ENCODE data around the gene ZDHHC14.

ZDHHC14 gene

GRCh38 chr6:157497579-157497978, 116.6 kb downstream of the ZDHHC14 start:
- DNase-seq: no peak

GRCh38 chr6:157498817-157499216, 117.8 kb downstream of the ZDHHC14 start:
- DNase-seq: no peak

- DNase-seq: no peak
Observed at GRCh38 chr6:157500022-157500421, 119.0 kb downstream of the ZDHHC14 start.

- DNase-seq: no peak
Observed at GRCh38 chr6:157503018-157503747, 122.2 kb downstream of the ZDHHC14 start.

DNA sequence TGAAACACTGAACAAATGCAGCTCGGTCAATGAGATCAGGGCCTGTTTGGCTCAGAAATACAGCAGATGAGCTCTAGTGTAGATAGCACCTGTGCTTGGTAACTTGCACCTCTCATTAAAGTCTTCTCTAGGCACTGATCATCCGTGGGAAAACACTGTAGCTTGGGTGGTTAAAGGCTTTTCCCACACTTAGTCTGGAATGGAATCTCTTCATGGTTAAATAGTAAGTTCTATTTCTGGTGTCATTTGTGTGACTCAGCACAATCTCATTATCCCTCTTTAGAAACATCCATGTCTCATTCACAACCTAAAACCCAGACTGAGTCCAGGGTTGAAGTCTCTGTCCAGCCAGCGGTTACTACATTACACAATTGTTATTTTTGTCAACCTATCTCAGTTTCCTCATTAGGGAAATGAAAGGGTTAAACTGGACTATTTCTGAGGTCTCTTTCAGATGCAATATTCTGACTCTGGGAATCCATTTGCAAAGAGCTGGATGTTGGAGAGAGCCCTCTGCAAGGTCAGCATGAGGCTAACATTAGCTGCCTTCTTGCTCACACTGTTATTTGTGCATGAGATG, 125.0 kb downstream of the ZDHHC14 start:
- no peak for DNase-seq

- no peak for DNase-seq
Observed at GRCh38 chr6:157510323-157511188, 129.6 kb downstream of the ZDHHC14 start.

- DNase-seq: no peak
Observed at GRCh38 chr6:157511682-157512381, 130.8 kb downstream of the ZDHHC14 start.

- no peak for DNase-seq
Observed at GRCh38 chr6:157512382-157512682, 131.3 kb downstream of the ZDHHC14 start.

DNA sequence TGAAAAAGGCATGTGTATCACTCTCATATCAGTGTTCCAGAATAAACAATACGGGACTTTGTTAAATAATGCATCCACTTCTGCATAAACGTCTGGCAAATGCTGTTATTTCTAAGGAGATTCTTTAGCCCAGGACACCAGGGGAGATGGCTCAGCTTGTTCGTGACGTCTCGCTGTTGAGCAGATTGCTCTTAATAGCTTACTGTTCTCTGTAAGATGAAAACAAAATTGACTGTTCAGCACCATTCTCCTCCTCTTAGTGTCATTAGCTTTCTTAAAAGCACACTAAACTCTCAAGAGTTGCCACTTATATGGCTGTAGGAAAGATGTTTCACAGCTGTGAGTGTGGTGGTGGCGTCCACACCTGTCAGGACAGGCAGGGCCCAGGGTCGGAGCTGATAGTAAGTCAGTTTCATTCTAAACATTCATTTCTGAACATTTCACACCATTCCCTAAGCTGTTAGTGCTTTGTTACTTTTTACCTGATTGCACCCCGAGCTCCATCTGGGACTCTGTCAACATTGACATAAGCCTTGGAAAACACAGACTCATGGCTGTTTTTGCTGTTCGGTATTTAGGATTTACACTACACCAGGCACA, 132.1 kb downstream of the ZDHHC14 start:
- DNase-seq: no peak

DNA sequence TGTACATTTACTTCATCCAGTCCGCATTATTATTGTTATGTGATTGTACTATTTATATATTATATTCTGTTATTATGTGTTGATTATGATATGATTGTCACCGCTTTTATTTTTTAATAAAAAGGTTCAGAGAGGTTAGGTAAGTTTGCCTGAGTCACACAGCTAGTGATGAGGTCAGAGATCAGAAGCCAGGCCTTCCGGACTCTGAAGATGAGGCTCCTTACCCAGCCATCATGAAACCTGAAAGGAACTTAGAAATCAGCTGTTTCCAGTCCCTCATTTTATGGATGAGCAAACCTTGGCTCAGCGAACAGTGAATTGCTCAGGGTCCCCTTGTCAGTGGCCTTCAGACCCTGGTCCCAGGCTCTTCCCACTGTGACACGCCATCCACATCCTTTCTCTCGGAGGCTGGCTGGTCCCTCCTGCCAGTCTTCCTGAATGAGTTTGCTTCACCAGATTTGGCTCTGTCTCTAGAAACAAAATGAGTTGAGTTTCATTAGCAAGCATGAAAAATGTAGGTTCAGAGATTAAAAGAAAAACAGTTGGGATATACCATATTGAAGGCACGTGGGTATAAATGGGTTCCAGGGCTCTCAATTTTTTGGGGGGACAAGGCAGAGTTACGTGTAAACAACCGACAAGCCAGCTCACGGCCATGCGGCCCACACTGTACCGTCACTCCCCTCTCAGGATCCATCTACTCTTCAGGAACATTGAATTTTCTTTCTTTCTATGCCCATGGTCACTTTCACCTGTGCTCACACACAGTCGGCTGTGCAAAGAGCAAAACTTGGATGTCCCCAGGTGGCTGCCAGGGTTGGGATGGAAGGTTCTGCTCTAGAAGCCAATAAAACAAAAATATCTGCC, 132.9 kb downstream of the ZDHHC14 start:
- no peak for DNase-seq

DNA sequence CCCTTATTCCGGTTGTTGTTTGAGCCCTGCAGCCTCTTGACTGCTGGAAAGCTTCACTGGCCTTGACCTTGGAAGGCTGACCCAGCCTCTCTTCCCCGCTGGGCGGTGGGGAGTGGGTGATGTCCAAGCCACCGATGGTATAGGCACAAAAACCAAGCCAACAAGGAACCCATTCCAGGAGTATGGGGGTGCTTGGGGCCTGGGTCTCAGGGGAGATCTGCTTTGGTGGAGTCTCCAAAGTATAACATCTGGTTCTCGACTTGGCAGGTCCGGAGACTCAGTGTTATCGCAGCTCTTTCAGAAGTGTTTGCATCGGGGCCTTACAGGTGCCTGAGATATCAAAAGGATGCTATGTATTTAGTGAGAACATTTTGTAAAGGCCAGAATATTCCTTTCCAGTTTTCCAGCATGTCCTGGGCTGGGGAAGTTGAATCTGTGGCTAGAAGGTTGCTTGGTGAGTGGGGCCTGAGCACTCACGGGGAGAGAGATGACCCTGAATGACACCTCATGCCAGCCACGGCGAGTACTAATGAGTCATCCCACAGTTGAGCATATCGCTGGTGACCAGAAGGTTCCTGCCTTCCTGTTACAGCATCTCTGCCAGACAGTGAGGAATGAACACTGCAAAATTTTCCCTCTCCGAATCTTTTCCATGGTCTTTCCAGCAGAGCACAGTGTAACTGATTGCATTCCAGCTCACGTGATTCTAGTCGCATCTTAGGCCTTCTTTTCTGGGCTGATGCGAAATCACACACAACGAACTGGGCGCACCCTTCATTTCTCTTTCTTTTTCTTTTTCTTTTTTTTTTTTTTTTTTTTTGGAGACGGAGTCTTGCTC, 133.9 kb downstream of the ZDHHC14 start:
- DNase-seq: no peak

DNA sequence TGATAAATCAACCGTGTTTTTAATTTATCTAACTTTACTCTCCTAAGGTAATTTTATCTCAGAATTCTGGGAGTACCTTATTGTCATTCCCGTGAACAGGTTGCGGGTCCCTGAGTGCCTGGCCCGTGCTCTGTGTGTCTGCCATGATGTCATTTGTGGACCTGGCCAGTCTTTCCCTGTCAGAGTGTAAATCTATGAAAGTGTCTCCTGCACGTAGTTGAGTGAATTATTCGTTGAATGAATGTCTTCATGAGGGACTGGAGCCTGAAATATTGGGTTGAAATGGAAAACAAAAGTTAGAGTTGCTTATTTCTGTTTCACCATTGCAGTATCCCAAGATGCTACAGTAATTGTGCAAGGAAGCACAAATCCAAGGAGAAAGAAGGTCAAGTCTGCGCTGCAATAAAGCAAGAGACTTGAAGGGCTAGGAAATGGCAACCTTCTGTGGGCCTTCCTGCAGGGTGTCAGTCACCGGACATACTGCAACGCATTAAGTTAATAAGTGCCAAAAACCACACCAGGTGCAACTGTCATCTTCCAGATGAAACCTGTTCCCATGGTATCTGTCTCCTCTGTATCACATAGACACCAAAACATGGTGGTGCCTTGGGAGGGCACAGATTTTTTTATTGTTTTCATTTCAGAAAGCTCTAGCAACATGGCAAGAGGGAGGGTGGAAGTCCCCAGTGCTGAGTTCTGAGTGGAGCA, 135.5 kb downstream of the ZDHHC14 start:
- no peak for DNase-seq

DNA sequence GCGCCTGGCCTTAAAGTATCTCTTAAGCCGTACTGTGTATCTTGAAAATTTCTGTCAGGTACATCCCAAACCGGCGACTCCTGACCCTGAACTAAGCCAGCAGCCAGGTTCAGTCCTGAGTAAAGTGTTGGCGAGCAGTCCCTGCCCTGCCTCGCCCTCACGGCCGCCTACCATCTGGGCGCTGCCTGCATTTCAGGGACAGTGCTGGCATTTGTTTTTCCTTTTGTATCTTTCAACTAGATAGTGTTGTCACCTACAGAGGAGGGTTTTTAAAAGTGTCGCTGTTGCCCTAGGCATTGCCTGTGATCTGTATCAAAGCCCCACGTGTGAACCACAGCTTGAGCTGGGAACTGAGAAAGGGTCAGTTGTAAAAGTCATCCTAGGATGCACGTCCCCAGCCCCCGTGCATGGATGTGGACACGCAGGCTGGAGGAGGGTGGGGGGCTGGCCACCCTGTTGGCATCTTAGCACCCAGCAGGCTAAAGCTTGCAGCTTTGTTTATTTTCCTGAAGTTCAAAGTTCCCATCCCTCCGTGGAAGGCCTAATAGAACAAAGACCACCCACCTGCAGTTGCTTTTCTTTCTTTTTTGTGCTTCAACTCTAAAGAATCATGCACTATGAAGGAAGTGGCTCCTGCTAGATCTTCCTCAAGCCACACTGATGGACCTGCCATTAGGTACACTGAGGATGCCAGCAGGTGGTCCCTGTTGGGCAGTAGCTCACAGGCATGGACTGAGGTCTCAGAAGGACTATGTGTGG, 136.8 kb downstream of the ZDHHC14 start:
- no peak for DNase-seq

- DNase-seq: no peak
Observed at GRCh38 chr6:157518397-157519250, 137.6 kb downstream of the ZDHHC14 start.

DNA sequence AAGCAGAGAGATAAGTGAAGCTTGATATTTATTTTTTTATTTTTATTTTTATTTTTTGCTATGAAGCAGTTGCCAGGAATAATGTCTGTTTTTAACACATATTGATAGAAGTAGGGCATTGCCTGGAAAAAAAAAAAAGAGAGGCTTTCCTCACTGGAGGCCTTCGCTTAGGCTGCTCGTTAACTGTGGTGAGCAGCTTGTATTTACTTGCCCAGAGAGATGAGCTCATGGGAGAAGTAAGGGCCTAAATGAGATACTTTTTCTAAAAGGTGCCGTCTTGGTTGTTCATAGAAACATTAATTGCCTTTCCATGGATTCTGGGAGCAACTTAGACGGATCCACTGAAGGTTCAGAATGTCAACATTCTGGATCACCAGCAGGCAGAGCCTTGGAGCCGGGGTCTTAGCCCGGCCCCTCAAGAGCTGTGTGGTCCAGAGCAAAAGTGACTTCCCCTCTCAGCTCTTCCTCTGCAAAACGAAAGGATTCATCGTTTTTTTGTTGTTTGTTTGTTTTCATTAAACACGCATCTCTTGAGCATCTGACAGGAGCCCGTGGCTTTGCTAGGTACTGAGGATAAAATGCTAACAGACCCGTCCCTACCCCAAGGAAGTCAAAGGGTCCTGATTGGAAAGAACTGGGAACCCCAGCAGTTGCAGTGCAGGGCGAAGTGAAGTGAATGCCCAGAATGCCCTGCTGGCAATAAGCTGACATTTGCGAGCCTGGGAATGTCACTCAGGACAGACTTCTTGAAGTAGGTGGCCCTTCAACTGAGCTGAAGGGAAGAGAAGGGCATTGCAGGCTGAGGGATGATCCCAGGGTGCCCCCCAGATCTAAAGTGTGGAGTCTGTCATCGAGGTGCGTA, 138.5 kb downstream of the ZDHHC14 start:
- DNase-seq: no peak

GRCh38 chr6:157520117-157520406, 139.1 kb downstream of the ZDHHC14 start:
- DNase-seq: no peak

- DNase-seq: no peak
Observed at GRCh38 chr6:157520596-157521361, 139.8 kb downstream of the ZDHHC14 start.

All from NCI-H1092 (cell line).